ENCODE data around the gene GAS7.

DNA sequence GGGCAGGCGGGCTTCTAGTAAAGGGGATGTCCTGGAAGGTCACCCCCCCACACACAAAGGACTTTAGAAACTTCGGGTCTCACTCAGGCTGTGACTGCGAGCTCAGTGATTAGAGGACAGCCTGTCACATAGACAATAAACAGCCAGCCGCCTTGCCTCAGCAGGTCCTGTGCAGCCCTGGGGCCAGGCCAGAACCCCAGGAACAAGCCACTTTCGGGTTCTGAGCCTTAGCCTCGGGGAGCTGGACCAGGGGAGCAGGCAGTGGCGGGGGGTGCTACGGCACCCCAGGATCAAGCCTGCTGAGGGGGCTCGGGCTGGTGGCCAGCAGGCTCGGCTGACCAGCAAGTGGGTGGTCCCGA, 1.1 kb downstream of the GAS7 start:
- TF ChIP-seq ZFP36 (IDR thresholded peaks at IDR 0.05; ENCODE audit: borderline replicate concordance, low read depth, low read length, partially characterized antibody) (no peak), SMAD9 (CRISPR knock-in tag; IDR thresholded peaks at IDR 0.05) (no peak), MATR3 (CRISPR knock-in tag; IDR thresholded peaks at IDR 0.05) (no peak), ZC3H4 (CRISPR knock-in tag; IDR thresholded peaks at IDR 0.05; ENCODE audit: borderline replicate concordance) (no peak)
- TF ChIP-seq, protein P1, sequence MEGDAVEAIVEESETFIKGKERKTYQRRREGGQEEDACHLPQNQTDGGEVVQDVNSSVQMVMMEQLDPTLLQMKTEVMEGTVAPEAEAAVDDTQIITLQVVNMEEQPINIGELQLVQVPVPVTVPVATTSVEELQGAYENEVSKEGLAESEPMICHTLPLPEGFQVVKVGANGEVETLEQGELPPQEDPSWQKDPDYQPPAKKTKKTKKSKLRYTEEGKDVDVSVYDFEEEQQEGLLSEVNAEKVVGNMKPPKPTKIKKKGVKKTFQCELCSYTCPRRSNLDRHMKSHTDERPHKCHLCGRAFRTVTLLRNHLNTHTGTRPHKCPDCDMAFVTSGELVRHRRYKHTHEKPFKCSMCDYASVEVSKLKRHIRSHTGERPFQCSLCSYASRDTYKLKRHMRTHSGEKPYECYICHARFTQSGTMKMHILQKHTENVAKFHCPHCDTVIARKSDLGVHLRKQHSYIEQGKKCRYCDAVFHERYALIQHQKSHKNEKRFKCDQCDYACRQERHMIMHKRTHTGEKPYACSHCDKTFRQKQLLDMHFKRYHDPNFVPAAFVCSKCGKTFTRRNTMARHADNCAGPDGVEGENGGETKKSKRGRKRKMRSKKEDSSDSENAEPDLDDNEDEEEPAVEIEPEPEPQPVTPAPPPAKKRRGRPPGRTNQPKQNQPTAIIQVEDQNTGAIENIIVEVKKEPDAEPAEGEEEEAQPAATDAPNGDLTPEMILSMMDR (CRISPR knock-in tag; IDR thresholded peaks at IDR 0.05), result no peak
- TF ChIP-seq, protein P2, sequence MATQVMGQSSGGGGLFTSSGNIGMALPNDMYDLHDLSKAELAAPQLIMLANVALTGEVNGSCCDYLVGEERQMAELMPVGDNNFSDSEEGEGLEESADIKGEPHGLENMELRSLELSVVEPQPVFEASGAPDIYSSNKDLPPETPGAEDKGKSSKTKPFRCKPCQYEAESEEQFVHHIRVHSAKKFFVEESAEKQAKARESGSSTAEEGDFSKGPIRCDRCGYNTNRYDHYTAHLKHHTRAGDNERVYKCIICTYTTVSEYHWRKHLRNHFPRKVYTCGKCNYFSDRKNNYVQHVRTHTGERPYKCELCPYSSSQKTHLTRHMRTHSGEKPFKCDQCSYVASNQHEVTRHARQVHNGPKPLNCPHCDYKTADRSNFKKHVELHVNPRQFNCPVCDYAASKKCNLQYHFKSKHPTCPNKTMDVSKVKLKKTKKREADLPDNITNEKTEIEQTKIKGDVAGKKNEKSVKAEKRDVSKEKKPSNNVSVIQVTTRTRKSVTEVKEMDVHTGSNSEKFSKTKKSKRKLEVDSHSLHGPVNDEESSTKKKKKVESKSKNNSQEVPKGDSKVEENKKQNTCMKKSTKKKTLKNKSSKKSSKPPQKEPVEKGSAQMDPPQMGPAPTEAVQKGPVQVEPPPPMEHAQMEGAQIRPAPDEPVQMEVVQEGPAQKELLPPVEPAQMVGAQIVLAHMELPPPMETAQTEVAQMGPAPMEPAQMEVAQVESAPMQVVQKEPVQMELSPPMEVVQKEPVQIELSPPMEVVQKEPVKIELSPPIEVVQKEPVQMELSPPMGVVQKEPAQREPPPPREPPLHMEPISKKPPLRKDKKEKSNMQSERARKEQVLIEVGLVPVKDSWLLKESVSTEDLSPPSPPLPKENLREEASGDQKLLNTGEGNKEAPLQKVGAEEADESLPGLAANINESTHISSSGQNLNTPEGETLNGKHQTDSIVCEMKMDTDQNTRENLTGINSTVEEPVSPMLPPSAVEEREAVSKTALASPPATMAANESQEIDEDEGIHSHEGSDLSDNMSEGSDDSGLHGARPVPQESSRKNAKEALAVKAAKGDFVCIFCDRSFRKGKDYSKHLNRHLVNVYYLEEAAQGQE (IDR thresholded peaks at IDR 0.05; ENCODE audit: borderline replicate concordance in 1 of 2, low read depth in 1 of 2, low read length in 2 of 2), result no peak
